Mucosa of rectum (tissue), 2 donors: ENCODE measurements around the gene BCL2A1.

Experiments
- H3K27ac ChIP-seq, 2 donors: one replicate each; pipeline ENCODE4 v1.7.0; 2013; ENCODE audit warnings: inconsistent platforms in 2 of 2, low read depth in 2 of 2, low read length in 2 of 2
- H3K27me3 ChIP-seq, 2 donors: one replicate each; pipeline ENCODE4 v1.7.0; 2013; ENCODE audit warnings: low read length in 2 of 2; ENCODE audit not compliant: control insufficient read depth in 2 of 2, insufficient read depth in 2 of 2
- H3K36me3 ChIP-seq, 2 donors: one replicate each; pipeline ENCODE4 v1.7.0; 2013; ENCODE audit warnings: low read length in 2 of 2; ENCODE audit not compliant: control insufficient read depth in 2 of 2, insufficient read depth in 2 of 2
- H3K4me1 ChIP-seq, 2 donors: one replicate each; pipeline ENCODE4 v1.7.0; 2013; ENCODE audit warnings: low read length in 2 of 2, mild to moderate bottlenecking in 1 of 2; ENCODE audit not compliant: control insufficient read depth in 2 of 2, insufficient read depth in 2 of 2
- H3K4me3 ChIP-seq, 2 donors: one replicate each; pipeline ENCODE4 v1.7.0; 2013; ENCODE audit warnings: low read length in 2 of 2
- H3K9ac ChIP-seq, 2 donors: one replicate each; pipeline ENCODE4 v1.7.0; 2013; ENCODE audit warnings: low read length in 2 of 2, low read depth in 1 of 2, mild to moderate bottlenecking in 1 of 2
- H3K9me3 ChIP-seq, 2 donors: one replicate each; pipeline ENCODE4 v1.7.0; 2013; ENCODE audit warnings: low read length in 2 of 2; ENCODE audit not compliant: control insufficient read depth in 2 of 2
- donor health status: healthy.
- donor health status: Normal muscosa, but diverticular disease.

Gene BCL2A1

DNA sequence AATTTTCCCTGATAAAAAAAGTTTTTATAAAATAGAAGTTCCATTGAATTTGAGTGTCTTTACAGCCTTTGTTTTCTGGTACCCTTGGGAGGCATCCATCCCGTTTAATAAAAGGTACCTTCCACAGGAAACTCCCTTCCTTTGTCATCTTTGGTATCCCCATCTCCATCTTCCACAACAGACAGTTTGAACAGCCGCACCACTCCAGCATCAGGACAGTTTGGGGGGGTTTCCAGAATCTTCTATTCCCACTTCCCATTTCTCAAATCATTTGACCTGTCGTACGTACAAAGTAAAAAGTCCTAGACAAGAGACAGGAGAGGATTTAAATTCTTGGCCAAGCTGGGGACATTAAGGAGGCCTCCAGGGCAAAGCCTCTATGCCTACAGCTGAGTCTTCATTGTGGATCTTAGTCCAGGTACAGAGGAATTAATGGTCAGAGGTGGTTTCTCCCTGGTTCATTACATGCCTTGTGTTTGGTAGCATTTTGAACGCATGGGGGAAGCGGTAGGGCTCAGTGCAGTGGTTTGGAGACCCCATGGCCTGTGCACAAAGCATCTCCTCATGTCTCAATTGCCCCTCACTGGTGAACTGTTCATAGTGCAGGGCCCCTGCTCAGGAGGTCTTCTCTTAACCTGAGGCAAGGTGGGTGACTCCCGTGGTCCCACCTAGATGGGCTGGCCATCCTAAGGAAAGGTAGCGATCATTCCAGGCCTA, 19.4 kb upstream of the BCL2A1 start:
- Histone ChIP-seq H3K4me1 (no peaks in the 10 kb centered on the region), H3K9me3 (no peaks in the 10 kb centered on the region), H3K4me3 (no peak overlapping the region), H3K27ac (no peak overlapping the region), H3K9ac (no peak overlapping the region), H3K27me3 (no peaks in the 10 kb centered on the region), H3K36me3 (no peaks in the 10 kb centered on the region)

DNA sequence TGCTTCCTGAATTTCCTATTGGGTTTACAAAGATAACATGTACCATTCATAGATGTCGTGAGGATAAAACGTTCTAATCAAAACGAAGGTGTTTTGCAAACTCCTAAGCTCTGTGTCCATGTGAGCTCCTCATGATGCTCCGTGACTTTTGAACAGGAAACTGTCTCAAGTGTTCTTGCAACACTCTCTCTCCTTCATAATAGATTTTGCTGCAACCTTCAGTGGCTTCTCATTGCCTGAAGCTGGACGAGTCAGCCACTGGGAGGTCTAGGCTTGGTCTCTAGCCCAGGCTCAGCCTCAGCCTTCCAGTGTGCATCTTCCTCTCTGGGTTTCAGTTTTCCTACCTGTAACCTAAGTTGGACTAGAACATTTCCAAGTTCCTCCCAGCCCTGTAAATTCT, 18.7 kb upstream of the BCL2A1 start:
- no peak overlapping the region for H3K4me3 ChIP-seq
- H3K27me3 ChIP-seq: no peaks in the 10 kb centered on the region
- no peaks in the 10 kb centered on the region for H3K4me1 ChIP-seq
- H3K9me3 ChIP-seq: no peaks in the 10 kb centered on the region
- no peak overlapping the region for H3K9ac ChIP-seq
- no peaks in the 10 kb centered on the region for H3K36me3 ChIP-seq
- H3K27ac ChIP-seq: no peak overlapping the region

DNA sequence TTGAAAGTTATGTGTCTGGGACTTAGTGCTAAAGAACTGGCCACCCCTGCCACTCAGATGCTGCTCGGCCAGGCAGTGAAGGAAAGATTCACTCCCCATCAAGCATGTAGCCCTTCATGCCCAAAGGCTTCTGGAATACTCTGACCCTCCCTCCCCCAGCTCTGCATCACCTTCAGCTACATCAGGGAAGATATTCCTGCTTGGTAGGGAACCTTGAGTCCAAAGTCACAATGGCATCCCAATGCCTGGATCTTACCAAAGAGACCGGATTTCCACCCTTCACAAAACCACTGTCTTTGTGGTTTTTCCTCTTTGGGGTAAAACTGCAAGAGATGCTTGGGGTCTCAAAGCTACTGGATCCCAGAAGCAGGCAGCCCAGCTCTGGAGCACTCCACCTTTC, 18.2 kb upstream of the BCL2A1 start:
- no peak overlapping the region for H3K4me3 ChIP-seq
- no peak overlapping the region for H3K9ac ChIP-seq
- H3K36me3 ChIP-seq: no peaks in the 10 kb centered on the region
- H3K9me3 ChIP-seq: no peaks in the 10 kb centered on the region
- H3K27ac ChIP-seq: no peak overlapping the region
- no peaks in the 10 kb centered on the region for H3K4me1 ChIP-seq
- H3K27me3 ChIP-seq: no peaks in the 10 kb centered on the region

DNA sequence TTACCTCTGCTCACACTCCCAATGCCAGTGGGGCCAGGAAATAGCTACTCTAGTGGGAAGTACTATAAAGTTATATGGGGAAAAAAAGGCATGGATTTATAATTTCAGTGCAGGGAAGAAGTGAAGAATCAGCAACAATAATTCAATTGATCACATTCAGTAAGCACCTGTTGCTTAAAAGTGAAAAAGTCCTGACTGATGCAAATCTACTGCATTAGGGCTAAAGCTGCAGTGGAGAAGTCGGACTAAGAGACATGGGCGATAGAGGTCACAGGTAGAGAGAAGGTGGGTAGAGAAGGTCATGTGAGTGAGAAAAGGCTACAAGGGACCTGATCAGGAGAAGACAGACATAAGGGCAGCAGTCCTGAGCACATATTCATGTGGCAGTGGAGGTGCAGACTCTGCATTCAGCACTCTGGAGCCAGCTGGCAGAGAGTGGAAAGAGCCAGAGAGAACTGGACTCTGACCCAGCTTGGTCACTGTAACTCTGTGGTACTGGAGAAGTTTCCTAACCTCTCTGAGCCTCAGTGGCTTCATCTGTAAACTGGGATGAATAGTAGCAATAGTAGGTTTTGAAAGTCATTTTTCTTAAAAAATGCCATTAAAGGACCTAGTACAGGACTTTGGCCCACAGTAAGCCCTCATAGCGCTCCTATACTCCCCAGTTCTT, 17.6 kb upstream of the BCL2A1 start:
- Histone ChIP-seq H3K4me3 (no peak overlapping the region), H3K36me3 (no peaks in the 10 kb centered on the region), H3K9me3 (no peaks in the 10 kb centered on the region), H3K4me1 (no peaks in the 10 kb centered on the region), H3K27ac (no peak overlapping the region), H3K9ac (no peak overlapping the region), H3K27me3 (no peaks in the 10 kb centered on the region)

DNA sequence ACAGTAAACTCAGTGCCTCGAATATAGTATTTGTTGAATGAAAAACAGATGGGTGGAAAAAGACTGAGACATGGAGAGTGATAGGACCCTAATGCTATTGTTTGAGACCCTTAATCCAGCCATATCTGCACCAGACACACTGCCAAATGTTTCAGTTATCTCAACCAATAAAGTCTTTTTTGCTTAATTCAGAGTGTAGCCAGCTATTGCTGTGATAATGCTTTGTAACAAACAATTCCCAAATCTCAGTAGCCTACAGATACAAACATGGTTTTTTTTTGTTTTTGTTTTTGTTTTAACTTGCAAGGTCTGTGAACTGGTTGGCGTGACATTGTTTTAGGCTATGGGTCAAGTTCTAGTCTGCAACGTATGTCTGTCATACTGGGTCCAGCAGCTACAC, 17.0 kb upstream of the BCL2A1 start:
- Histone ChIP-seq H3K4me1 (no peaks in the 10 kb centered on the region), H3K27ac (no peak overlapping the region), H3K9ac (no peak overlapping the region), H3K9me3 (no peaks in the 10 kb centered on the region), H3K27me3 (no peaks in the 10 kb centered on the region), H3K36me3 (no peaks in the 10 kb centered on the region), H3K4me3 (no peak overlapping the region)

DNA sequence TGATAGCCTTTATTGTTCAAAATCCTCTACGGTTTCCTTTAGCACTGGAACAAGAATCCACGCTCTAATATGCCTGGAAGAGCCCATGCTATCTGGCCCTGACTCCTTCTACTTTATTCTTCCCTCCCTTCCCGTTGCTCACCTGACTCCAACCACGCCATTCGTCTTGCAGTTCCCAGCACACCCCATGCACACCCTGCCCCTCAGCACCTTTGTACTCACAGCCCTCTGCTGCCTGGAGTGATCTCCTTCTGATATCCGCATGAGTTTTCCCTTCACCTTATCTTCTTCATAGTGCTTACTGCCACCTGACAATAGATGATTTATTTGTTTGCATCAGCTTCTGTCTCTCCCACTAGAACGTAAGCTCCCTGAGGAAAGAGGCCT, 16.6 kb upstream of the BCL2A1 start:
- H3K36me3 ChIP-seq: no peaks in the 10 kb centered on the region
- H3K27ac ChIP-seq: no peak overlapping the region
- no peaks in the 10 kb centered on the region for H3K4me1 ChIP-seq
- H3K9me3 ChIP-seq: no peaks in the 10 kb centered on the region
- H3K9ac ChIP-seq: no peak overlapping the region
- no peaks in the 10 kb centered on the region for H3K27me3 ChIP-seq
- H3K4me3 ChIP-seq: no peak overlapping the region

DNA sequence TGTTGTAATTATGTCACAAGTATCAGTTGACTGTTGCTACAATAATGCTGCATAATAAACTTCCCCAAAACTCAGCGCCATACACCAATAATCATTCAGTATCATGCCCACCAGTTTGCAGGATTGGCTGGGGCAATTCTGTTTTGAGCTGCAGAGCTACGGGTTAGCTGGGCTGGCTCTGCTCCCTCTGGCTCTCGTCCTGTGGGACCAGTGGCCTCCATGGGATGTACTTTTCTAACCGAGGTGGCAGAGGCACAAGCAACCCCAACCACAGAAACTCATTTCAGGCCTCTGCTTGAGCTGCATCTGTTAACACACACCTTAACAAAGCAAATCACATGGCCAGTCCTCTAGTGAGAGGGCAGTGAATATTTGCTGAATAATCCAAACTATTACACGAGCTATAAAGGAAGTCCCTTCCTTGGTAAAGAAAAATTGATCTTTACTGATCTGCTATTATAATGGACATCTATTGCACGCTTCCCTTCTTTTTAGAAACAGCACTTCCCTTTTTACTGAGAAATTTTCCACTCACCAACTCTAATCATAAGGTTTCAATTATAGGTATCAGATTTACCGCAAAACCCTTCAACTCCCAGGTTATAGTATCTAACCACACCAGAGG, 10.9 kb upstream of the BCL2A1 start:
- H3K9ac ChIP-seq: no peak overlapping the region
- peaks cover 2 to 6% of the 10 kb centered on the region in 2 donors for H3K4me1 ChIP-seq
- H3K36me3 ChIP-seq: no peaks in the 10 kb centered on the region
- no peak overlapping the region for H3K4me3 ChIP-seq
- H3K27ac ChIP-seq: no peak overlapping the region
- no peaks in the 10 kb centered on the region for H3K27me3 ChIP-seq
- no peaks in the 10 kb centered on the region for H3K9me3 ChIP-seq

DNA sequence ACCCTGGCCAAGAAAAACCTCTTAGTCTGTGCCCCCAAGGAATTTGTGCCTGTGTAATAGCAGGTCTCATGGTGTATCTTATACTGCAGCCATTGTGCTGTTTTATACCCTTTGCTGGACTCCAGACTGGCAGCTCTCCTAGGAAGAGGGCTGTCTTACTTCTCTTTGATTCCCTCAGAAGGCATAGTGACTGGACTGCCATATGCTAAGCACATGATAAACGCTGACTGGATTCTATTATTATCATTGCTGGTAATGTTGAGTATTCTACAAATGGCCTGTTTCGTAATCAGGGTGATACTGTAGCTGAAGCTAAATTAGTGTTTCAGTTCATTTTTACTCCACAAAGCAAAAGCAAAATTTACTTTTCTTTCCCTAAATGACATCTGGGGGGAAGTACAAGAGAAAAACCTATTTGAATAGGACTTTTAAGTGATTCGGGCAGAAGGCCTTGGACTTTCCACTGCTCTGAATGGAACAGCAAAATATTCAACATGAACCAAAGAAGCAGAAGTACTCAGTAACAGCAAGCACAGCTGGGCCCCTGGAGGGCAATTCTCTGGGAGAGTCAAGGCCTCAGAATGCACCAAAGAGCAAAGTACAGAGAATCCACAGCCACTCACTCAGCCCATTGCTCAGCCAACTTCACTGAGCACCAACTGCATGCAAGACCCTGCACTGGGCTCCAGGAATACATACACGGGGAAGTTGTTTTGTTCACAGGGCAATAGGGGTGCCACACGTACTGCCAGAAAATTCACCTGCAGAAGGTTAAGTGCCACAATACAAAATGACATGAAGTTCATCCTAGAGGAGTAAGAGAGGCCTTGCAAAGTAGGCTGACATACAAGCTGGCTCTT, 7.9 kb upstream of the BCL2A1 start:
- Histone ChIP-seq H3K9ac (peak overlapping the region in 1 of 2 donors; percentile 11), H3K4me3 (no peak overlapping the region), H3K4me1 (peaks cover 2 to 6% of the 10 kb centered on the region in 2 donors), H3K9me3 (no peaks in the 10 kb centered on the region), H3K27ac (peak overlapping the region; percentile 4 to 59), H3K36me3 (no peaks in the 10 kb centered on the region), H3K27me3 (no peaks in the 10 kb centered on the region)

DNA sequence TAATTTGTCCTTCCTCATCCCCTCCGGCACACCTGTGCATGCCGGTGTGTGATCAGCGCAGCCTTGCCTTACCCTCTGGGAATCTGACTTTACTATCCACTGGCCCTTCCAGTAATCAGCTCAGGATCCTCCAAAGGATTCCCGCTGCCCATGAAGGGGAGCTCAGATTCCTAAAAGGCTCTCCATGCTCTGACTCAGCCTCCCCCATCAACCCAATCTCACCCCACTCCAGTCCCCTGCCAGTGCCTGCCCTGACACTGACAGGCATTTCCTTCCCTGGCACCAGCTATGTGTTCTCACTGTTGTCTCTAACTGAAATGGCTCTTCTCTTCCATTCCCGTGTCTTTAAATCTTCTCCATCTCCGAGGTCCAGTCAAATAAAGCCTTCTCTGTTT, 7.3 kb upstream of the BCL2A1 start:
- peak overlapping the region; percentile 4 to 59 for H3K27ac ChIP-seq

More for the DNA sequence above, 7.3 kb upstream of the BCL2A1 start:
- H3K27me3 ChIP-seq: no peaks in the 10 kb centered on the region
- peaks cover 2 to 6% of the 10 kb centered on the region in 2 donors for H3K4me1 ChIP-seq
- H3K36me3 ChIP-seq: no peaks in the 10 kb centered on the region
- no peaks in the 10 kb centered on the region for H3K9me3 ChIP-seq
- peak overlapping the region in 1 of 2 donors; percentile 11 for H3K9ac ChIP-seq
- no peak overlapping the region for H3K4me3 ChIP-seq
